ENCODE data around the gene RCL1. TPM values are rescaled to one million over a fixed set of nuclear protein-coding genes. Genes with fewer than 3 reads are reported as not detected.
"Not testable (repeated sequence)": the region's sequence is repeated elsewhere in the genome, so short reads cannot be mapped to it uniquely, and the experiment has no call there.

Gene RCL1
- total and polyA plus RNA-seq, 2 of the 13 experiments (the other 11 are each of a cell fraction or from before 2014, with no cell fraction given), result 22.3 to 31.6 TPM

DNA sequence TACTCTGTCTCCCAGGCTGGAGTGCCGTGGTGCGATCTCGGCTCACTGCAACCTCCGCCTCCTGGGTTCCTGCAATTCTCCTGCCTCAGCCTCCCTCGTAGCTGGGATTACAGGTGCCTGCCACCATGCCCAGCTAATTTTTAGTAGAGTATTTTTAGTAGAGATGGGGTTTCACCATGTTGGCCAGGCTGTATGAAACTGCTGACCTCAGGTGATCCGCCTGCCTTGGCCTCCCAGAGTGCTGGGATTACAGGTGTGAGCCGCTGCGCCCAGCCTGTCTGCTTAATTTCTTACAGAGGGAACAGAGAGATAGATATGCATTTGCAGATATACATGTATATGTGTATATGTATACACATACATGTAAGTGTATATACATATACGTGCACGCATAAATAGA lies 2.4 kb downstream of the RCL1 start:
- Histone ChIP-seq H4K20me1 (ENCODE audit: insufficient read depth, low read length) (peaks cover 12% of the 10 kb centered on the region), H3K4me1 (ENCODE audit: insufficient read depth, low read length) (peaks cover 56% of the 10 kb centered on the region), H3K79me2 (ENCODE audit: insufficient read depth, low read length) (peaks cover 65% of the 10 kb centered on the region)
- H3K27me3 ChIP-seq (ENCODE audit: control insufficient read depth in 1 of 2, insufficient read depth in 2 of 2, low read length in 2 of 2); H3K4me3 ChIP-seq (replicated peaks in 1 of 3; ENCODE audit: insufficient read depth in 1 of 3, low read depth in 2 of 3, low read length in 3 of 3); BruUV-seq (replicated peaks); H3K9me3 ChIP-seq (ENCODE audit: low read length); CTCF ChIA-PET (ENCODE audit: low intra/inter-chr PET ratio, low total read pairs); H3K4me2 ChIP-seq (ENCODE audit: low read depth, low read length); DNase-seq (ENCODE audit: low spot score); FAIRE-seq; in situ Hi-C loops (cut with HindIII; ENCODE audit: extremely low pct_ligation_motif_present, low pct_unique_long_range_greater_than_20kb); ATAC-seq; H3K9ac ChIP-seq (ENCODE audit: insufficient read depth, low read depth, low read length); H3K27ac ChIP-seq (ENCODE audit: extremely low read length, insufficient read depth, low read length); H2AFZ ChIP-seq (ENCODE audit: low read length); H3K36me3 ChIP-seq (replicated peaks in 1 of 2; ENCODE audit: control insufficient read depth in 1 of 2, insufficient read depth in 2 of 2, low read length in 2 of 2): not testable (repeated sequence)
- 92% methylated on average over 10 of the region's 10 CpGs for WGBS (ENCODE audit: low lambda C conversion rate)
- intact Hi-C loops (cut with micrococcal nuclease; ENCODE audit: unreplicated experiment), result loop anchor here (1.0 to 10.0 kb wide), 2 partner anchors 130 to 191 kb away; no protein-coding TSS in a partner anchor
- POLR2A ChIA-PET, result interaction anchor here (0.6 to 1.3 kb wide), 2 partner anchors 13 to 43 kb away, joined by 3 to 4 read pairs; no protein-coding TSS in a partner anchor

- ChIA-PET CTCF (ENCODE audit: low intra/inter-chr PET ratio, low total read pairs) (interaction anchor here (1.6 kb wide), 1 partner anchor 37 kb away, joined by 5 read pairs; no protein-coding TSS in a partner anchor), POLR2A (interaction anchor here (1.3 to 1.4 kb wide), 2 partner anchors 41 to 56 kb away, joined by 3 to 4 read pairs; no protein-coding TSS in a partner anchor)
- no peaks in the 10 kb centered on the region; a peak in 1 of 5 replicates for H3K27me3 ChIP-seq (ENCODE audit: control insufficient read depth in 1 of 2, insufficient read depth in 2 of 2, low read length in 2 of 2)
- peaks cover 12% of the 10 kb centered on the region for H4K20me1 ChIP-seq (ENCODE audit: insufficient read depth, low read length)
- ATAC-seq, result no peak
- in situ Hi-C loops (cut with HindIII; ENCODE audit: extremely low pct_ligation_motif_present, low pct_unique_long_range_greater_than_20kb) (no loop called here), intact Hi-C loops (cut with micrococcal nuclease; ENCODE audit: unreplicated experiment) (loop anchor here (10.0 kb wide), 1 partner anchor 128 kb away; no protein-coding TSS in a partner anchor)
- H2AFZ ChIP-seq (ENCODE audit: low read length), result no peak overlapping the region
- no peak overlapping the region for H3K4me3 ChIP-seq (replicated peaks in 1 of 3; ENCODE audit: insufficient read depth in 1 of 3, low read depth in 2 of 3, low read length in 3 of 3)
- no peak for TF ChIP-seq ZNF552 (CRISPR knock-in tag; IDR thresholded peaks at IDR 0.05; ENCODE audit: borderline replicate concordance)
- no peak for TF ChIP-seq SSRP1 (CRISPR knock-in tag; IDR thresholded peaks at IDR 0.05)
- no peak for TF ChIP-seq CERS6 (CRISPR knock-in tag; IDR thresholded peaks at IDR 0.05)
- no peak for TF ChIP-seq SMYD3 (CRISPR knock-in tag; IDR thresholded peaks at IDR 0.05)
- TF ChIP-seq, protein P1, sequence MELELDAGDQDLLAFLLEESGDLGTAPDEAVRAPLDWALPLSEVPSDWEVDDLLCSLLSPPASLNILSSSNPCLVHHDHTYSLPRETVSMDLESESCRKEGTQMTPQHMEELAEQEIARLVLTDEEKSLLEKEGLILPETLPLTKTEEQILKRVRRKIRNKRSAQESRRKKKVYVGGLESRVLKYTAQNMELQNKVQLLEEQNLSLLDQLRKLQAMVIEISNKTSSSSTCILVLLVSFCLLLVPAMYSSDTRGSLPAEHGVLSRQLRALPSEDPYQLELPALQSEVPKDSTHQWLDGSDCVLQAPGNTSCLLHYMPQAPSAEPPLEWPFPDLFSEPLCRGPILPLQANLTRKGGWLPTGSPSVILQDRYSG (CRISPR knock-in tag; IDR thresholded peaks at IDR 0.05), result no peak
- TF ChIP-seq POLR2AphosphoS2 (IDR thresholded peaks at IDR 0.05; ENCODE audit: low read depth, low read length), result no peak
- no peak for TF ChIP-seq ZMYM3 (CRISPR knock-in tag; IDR thresholded peaks at IDR 0.05)
- no peak for TF ChIP-seq MED8 (CRISPR knock-in tag; IDR thresholded peaks at IDR 0.05; ENCODE audit: insufficient replicate concordance)
- no peak for TF ChIP-seq DBP (CRISPR knock-in tag; IDR thresholded peaks at IDR 0.05; ENCODE audit: not compliant biosample characterization)
- no peak for TF ChIP-seq ZNF251 (CRISPR knock-in tag; IDR thresholded peaks at IDR 0.05)
- TF ChIP-seq ZNF33A (CRISPR knock-in tag; IDR thresholded peaks at IDR 0.05; ENCODE audit: borderline replicate concordance), result no peak
- no peak for TF ChIP-seq NFYC (CRISPR knock-in tag; IDR thresholded peaks at IDR 0.05)
- peaks cover 77% of the 10 kb centered on the region for H3K79me2 ChIP-seq (ENCODE audit: insufficient read depth, low read length)
- no peak for DNase-seq (ENCODE audit: low spot score)
- WGBS (ENCODE audit: low lambda C conversion rate), result 85% methylated on average over 2 of the region's 2 CpGs
- no peak for FAIRE-seq
- H3K9ac ChIP-seq (ENCODE audit: insufficient read depth, low read depth, low read length), result no peak overlapping the region
- BruUV-seq (replicated peaks), result no TSS peak
- H3K27ac ChIP-seq (ENCODE audit: extremely low read length, insufficient read depth, low read length), result no peak overlapping the region
- H3K36me3 ChIP-seq (replicated peaks in 1 of 2; ENCODE audit: control insufficient read depth in 1 of 2, insufficient read depth in 2 of 2, low read length in 2 of 2), result no peaks in the 10 kb centered on the region
- H3K4me2 ChIP-seq (ENCODE audit: low read depth, low read length), result no peak overlapping the region
- no peaks in the 10 kb centered on the region for H3K9me3 ChIP-seq (ENCODE audit: low read length)
- peaks cover 52% of the 10 kb centered on the region for H3K4me1 ChIP-seq (ENCODE audit: insufficient read depth, low read length)
Observed at GRCh38 chr9:4796530-4796929, 3.8 kb downstream of the RCL1 start.

Measured in HepG2 (cell line).